ENCODE measurements around the gene C1orf105. TPM values are rescaled to one million over a fixed set of nuclear protein-coding genes. Genes with fewer than 3 reads are reported as not detected.

C1orf105 gene
- total and polyA plus RNA-seq, 2 of the 8 experiments (the other 6 are each of a cell fraction or from before 2014, with no cell fraction given) = not detected

GRCh38 chr1:172388490-172388889 lies 32.0 kb upstream of the C1orf105 start (continued):
- TF ChIP-seq CHD7 (IDR thresholded peaks at IDR 0.05; ENCODE audit: insufficient replicate concordance, low read length) (no peak), GABPA (IDR thresholded peaks at IDR 0.05; ENCODE audit: borderline replicate concordance, insufficient read depth, low read length) (no peak), SP2 (IDR thresholded peaks at IDR 0.05; ENCODE audit: low read length) (no peak), KDM4A (IDR thresholded peaks at IDR 0.05; ENCODE audit: low read depth, low read length, severe bottlenecking) (no peak), ATF3 (IDR thresholded peaks at IDR 0.05; ENCODE audit: insufficient read depth, low read depth, low read length) (no peak)
